IMR-90 (cell line): ENCODE data around the gene ADAMTS19. TPM values are rescaled to one million over a fixed set of nuclear protein-coding genes. Genes with fewer than 3 reads are reported as not detected.

Experiments
- ATAC-seq: fragments of 200-7000 bp; cut with Tn5 transposase; 2 replicates; pipeline ENCODE4 v1.9.1; 2020; ENCODE audit warnings: low read depth, mild to moderate bottlenecking, moderate library complexity
- BruUV-seq: library from RNA; stranded (reverse); fragments of 400-500 nt; replicated peaks from 2 replicates; lab custom pipeline; 2021; lab: Mats Ljungman, UMichigan
- CTCF ChIA-PET: fragments of 300-600 bp; formaldehyde crosslinking; extraction: SDS; loops from one replicate; lab custom pipeline; 2021; ENCODE audit warnings: antibody characterized with exemption; lab: Yijun Ruan, JAX
- POLR2A ChIA-PET: fragments of 300-600 bp; sonication (Branson Sonifier 250); formaldehyde crosslinking; loops from one replicate; lab custom pipeline; 2022; ENCODE audit warnings: antibody characterized with exemption; ENCODE audit not compliant: unreplicated experiment; lab: Charles Lee
- DNase-seq: peaks from one replicate; pipeline ENCODE4 v3.0.0; 2013
- H2AFZ ChIP-seq: replicated peaks from 2 replicates; pipeline ENCODE3; 2013; ENCODE audit warnings: low read length, mild to moderate bottlenecking; ENCODE audit not compliant: poor library complexity
- H2AK5ac ChIP-seq: 2 replicates; pipeline ENCODE4 v1.6.1; 2013; ENCODE audit warnings: low read depth, low read length, inconsistent platforms
- H2AK9ac ChIP-seq: replicated peaks from 2 replicates; pipeline ENCODE3; 2013; ENCODE audit warnings: mild to moderate bottlenecking, low read depth, low read length, moderate library complexity; ENCODE audit not compliant: poor library complexity
- H2BK120ac ChIP-seq: 2 replicates; pipeline ENCODE4 v1.6.1; 2013; ENCODE audit warnings: low read depth, low read length, inconsistent platforms
- H2BK15ac ChIP-seq: 3 replicates; pipeline ENCODE4 v1.6.1; 2013; ENCODE audit warnings: low read depth, low read length, inconsistent platforms
- H2BK20ac ChIP-seq: 2 replicates; pipeline ENCODE4 v1.6.1; 2013; ENCODE audit warnings: low read depth, mild to moderate bottlenecking, inconsistent platforms, low read length, moderate library complexity
- H2BK5ac ChIP-seq: 2 replicates; pipeline ENCODE4 v1.6.1; 2013; ENCODE audit warnings: mild to moderate bottlenecking, low read depth, low read length, inconsistent platforms; ENCODE audit not compliant: poor library complexity, severe bottlenecking
- H3K14ac ChIP-seq: replicated peaks from 2 replicates; pipeline ENCODE4 v1.6.1; 2013; ENCODE audit warnings: low read depth, low read length, inconsistent platforms
- H3K18ac ChIP-seq: 2 replicates; pipeline ENCODE4 v1.6.1; 2013; ENCODE audit warnings: low read depth, low read length, control low read depth
- H3K23ac ChIP-seq: 2 replicates; pipeline ENCODE4 v1.6.1; 2013; ENCODE audit warnings: low read depth, low read length, inconsistent platforms
- H3K27ac ChIP-seq: 2 replicates; pipeline ENCODE4 v1.5.1; 2013; ENCODE audit warnings: mild to moderate bottlenecking, control low read depth, low read length; ENCODE audit not compliant: insufficient read depth
- H3K27me3 ChIP-seq: 2 replicates; pipeline ENCODE4 v1.6.1; 2013; ENCODE audit warnings: low read length; ENCODE audit not compliant: control insufficient read depth, insufficient read depth
- H3K36me3 ChIP-seq: 2 replicates; pipeline ENCODE4 v1.6.1; 2013; ENCODE audit warnings: low read length, mixed read lengths; ENCODE audit not compliant: control insufficient read depth, insufficient read depth
- H3K4ac ChIP-seq: 2 replicates; pipeline ENCODE4 v1.6.1; 2013; ENCODE audit warnings: low read depth, low read length, inconsistent platforms
- H3K4me1 ChIP-seq: 2 replicates; pipeline ENCODE4 v1.6.1; 2013; ENCODE audit warnings: low read length, mixed read lengths; ENCODE audit not compliant: control insufficient read depth, insufficient read depth
- H3K4me2 ChIP-seq: 2 replicates; pipeline ENCODE4 v1.6.1; 2013; ENCODE audit warnings: low read depth, mild to moderate bottlenecking, control low read depth, low read length, moderate library complexity
- H3K4me3 ChIP-seq: 2 replicates; pipeline ENCODE4 v1.5.1; 2013; ENCODE audit warnings: low read depth, mild to moderate bottlenecking, control low read depth, low read length, moderate library complexity; ENCODE audit not compliant: insufficient read depth
- H3K56ac ChIP-seq: 2 replicates; pipeline ENCODE4 v1.6.1; 2013; ENCODE audit warnings: low read length, inconsistent platforms; ENCODE audit not compliant: insufficient read depth; ENCODE audit errors: extremely low read depth
- H3K79me1 ChIP-seq, 2 experiments: 2 replicates each; pipeline ENCODE4 v1.6.1; 2013; ENCODE audit warnings: low read length in 2 of 2, inconsistent platforms in 1 of 2, low read depth in 1 of 2
- H3K9ac ChIP-seq: 2 replicates; pipeline ENCODE4 v1.6.1; 2013; ENCODE audit warnings: low read depth, low read length, control low read depth
- H3K9me1 ChIP-seq: 2 replicates; pipeline ENCODE4 v1.6.1; 2013; ENCODE audit warnings: low read length, inconsistent platforms; ENCODE audit not compliant: insufficient read depth
- H3K9me3 ChIP-seq: 2 replicates; pipeline ENCODE4 v1.6.1; 2013; ENCODE audit warnings: low read length; ENCODE audit not compliant: control insufficient read depth, insufficient read depth
- H4K20me1 ChIP-seq: 2 replicates; pipeline ENCODE4 v1.6.1; 2013; ENCODE audit warnings: low read length, inconsistent platforms; ENCODE audit not compliant: insufficient read depth
- H4K5ac ChIP-seq: 2 replicates; pipeline ENCODE4 v1.6.1; 2013; ENCODE audit warnings: mild to moderate bottlenecking, low read depth, low read length, control low read depth
- H4K8ac ChIP-seq, 2 experiments: 2 replicates each; pipeline ENCODE4 v1.6.1; 2013; ENCODE audit warnings: low read depth in 2 of 2, low read length in 2 of 2, control low read depth in 1 of 2, inconsistent platforms in 1 of 2
- H4K91ac ChIP-seq: 2 replicates; pipeline ENCODE4 v1.6.1; 2013; ENCODE audit warnings: low read depth, low read length, inconsistent platforms; ENCODE audit not compliant: insufficient read depth
- CEBPB ChIP-seq: IDR thresholded peaks from 2 replicates; pipeline ENCODE4 v1.6.1; 2012; ENCODE audit warnings: low read depth, low read length, improper control_type of control experiment
- MAFK ChIP-seq: IDR thresholded peaks from 2 replicates; pipeline ENCODE4 v1.6.1; 2012; ENCODE audit warnings: low read depth, low read length, improper control_type of control experiment
- POLR2A ChIP-seq: IDR thresholded peaks from 2 replicates; pipeline ENCODE4 v1.6.1; 2012; ENCODE audit warnings: mild to moderate bottlenecking, low read depth, low read length
- RFX5 ChIP-seq: IDR thresholded peaks from 2 replicates; pipeline ENCODE4 v1.8.0; 2012; ENCODE audit warnings: low read depth, mild to moderate bottlenecking, low read length, moderate library complexity
- WGBS, 2 experiments: methylation state at CpG; one replicate each; pipeline versions ENCODE4 v1.1.5 to v1.1.7; 2013; ENCODE audit warnings: missing lambda C conversion rate in 2 of 2; ENCODE audit not compliant: insufficient read length in 1 of 2; ENCODE audit errors: extremely low coverage in 2 of 2; 5-methylcytosine and 5-hydroxymethylcytosine counted together
- dilution Hi-C: fragments of 300-500 bp; cut with HindIII; formaldehyde crosslinking; loops from one replicate; pipeline ENCODE4 v1.14.3; 2018; ENCODE audit warnings: low sequenced_read_pairs; ENCODE audit not compliant: unreplicated experiment
- in situ Hi-C: fragments of 300-500 bp; cut with MboI; formaldehyde crosslinking; loops from 3 replicates; pipeline ENCODE4 v1.14.3; 2019; ENCODE audit warnings: low sequenced_read_pairs, inconsistent platforms, mixed read lengths
- intact Hi-C: fragments of 100-400 bp; cut with micrococcal nuclease; formaldehyde crosslinking; loops from 2 replicates; pipeline ENCODE4 v1.10.0; 2022
- polyA plus RNA-seq, 3 experiments: library from polyadenylated mRNA; depleted of rRNA; stranded (reverse); fragments of >200 nt; gene quantifications; 2 replicates each; pipeline ENCODE4 v1.2.3, GENCODE V29; 2012; ENCODE audit warnings: low replicate concordance in 1 of 3
- total RNA-seq: library from RNA; depleted of rRNA; stranded (reverse); fragments of >200 nt; gene quantifications from 2 replicates; pipeline ENCODE4 v1.2.3, GENCODE V29; 2012

Gene ADAMTS19
- total and polyA plus RNA-seq, 2 of the 4 experiments (the other 2 are of a cell fraction) = under 0.01 to 0.17 TPM

DNA sequence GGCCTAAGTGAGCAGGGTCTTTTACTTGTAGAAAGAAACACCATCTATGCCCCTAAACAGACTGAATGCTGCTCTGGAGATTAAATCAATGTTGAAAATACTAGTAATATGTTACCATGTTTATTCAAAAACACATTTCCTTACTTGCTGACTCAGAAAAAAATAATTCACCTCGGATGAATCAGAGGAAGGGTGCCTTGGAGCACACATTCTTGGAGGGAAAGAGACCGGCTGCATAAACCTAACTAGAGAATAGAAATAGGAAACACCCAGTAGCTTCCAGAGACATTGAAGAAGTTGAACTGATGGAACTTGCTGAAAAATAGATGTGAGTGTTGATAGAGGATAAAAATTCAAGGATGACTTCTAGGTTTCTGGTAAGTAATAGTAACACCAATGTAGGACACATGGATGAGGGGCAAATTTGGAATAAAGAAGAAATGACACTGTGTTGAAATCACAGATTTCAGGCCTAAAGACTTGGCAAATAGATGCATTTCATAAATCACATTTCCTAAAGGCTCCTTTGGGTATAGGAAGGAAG lies 210.9 kb downstream of the ADAMTS19 start:
- H3K4me1 ChIP-seq = no peaks in the 10 kb centered on the region
- intact Hi-C loops = no loop called here
- WGBS, 2 experiments = no CpG with 5 or more reads among the region's 2 CpGs
- no peaks in the 10 kb centered on the region for H3K79me1 ChIP-seq
- no peaks in the 10 kb centered on the region for H3K9me1 ChIP-seq
- H4K91ac ChIP-seq = no peak overlapping the region
- H3K4ac ChIP-seq = no peak overlapping the region
- BruUV-seq = no TSS peak
- ATAC-seq (peak; percentile 93), DNase-seq (peak; percentile 70)
- H3K9ac ChIP-seq = no peak overlapping the region
- H4K8ac ChIP-seq = no peak overlapping the region
- no peaks in the 10 kb centered on the region for H4K20me1 ChIP-seq
- H2AFZ ChIP-seq = no peak overlapping the region
- no peak overlapping the region for H2AK5ac ChIP-seq
- no peak overlapping the region for H2BK15ac ChIP-seq
- in situ Hi-C loops = no loop called here
- H3K36me3 ChIP-seq = no peaks in the 10 kb centered on the region
- H2BK5ac ChIP-seq = no peak overlapping the region
- POLR2A ChIA-PET = no interaction called here
- H3K9me3 ChIP-seq = no peaks in the 10 kb centered on the region
- H3K4me3 ChIP-seq = no peak overlapping the region
- TF ChIP-seq POLR2A (no peak), RFX5 (no peak), MAFK (peak; percentile 85), CEBPB (no peak)
- no peak overlapping the region for H4K5ac ChIP-seq
- no peaks in the 10 kb centered on the region for H3K27me3 ChIP-seq
- CTCF ChIA-PET = no interaction called here
- H3K23ac ChIP-seq = no peak overlapping the region
- dilution Hi-C loops = no loop called here
- H2AK9ac ChIP-seq = no peak overlapping the region
- H2BK120ac ChIP-seq = no peak overlapping the region
- H3K56ac ChIP-seq = no peak overlapping the region
- H3K4me2 ChIP-seq = no peak overlapping the region
- H3K14ac ChIP-seq = no peak overlapping the region
- no peak overlapping the region for H2BK20ac ChIP-seq
- no peak overlapping the region for H3K27ac ChIP-seq
- H3K18ac ChIP-seq = no peak overlapping the region
